H1 (cell line): ENCODE measurements around the gene LIG3. TPM values are rescaled to one million over a fixed set of nuclear protein-coding genes. Genes with fewer than 3 reads are reported as not detected.

ENCODE experiments used
- CBX5 ChIP-seq: fragments of 300-800, 300-1000 bp; sonication (generic); IDR thresholded peaks from 2 replicates; pipeline ENCODE4 v1.7.1; 2016; ENCODE audit warnings: antibody characterized with exemption, low read length, low read depth
- CHD2 ChIP-seq: IDR thresholded peaks from 2 replicates; pipeline ENCODE4 v1.6.1; 2012; ENCODE audit warnings: low read length, improper control_type of control experiment
- JUND ChIP-seq: IDR thresholded peaks from 2 replicates; pipeline ENCODE4 v1.6.1; 2011; ENCODE audit warnings: mild to moderate bottlenecking, improper control_type of control experiment, low read length
- KDM4A ChIP-seq: IDR thresholded peaks from one replicate; pipeline ENCODE4 v1.7.1; 2012; ENCODE audit warnings: low read depth, mild to moderate bottlenecking, moderate library complexity, low read length, inconsistent platforms; ENCODE audit not compliant: severe bottlenecking
- MAX ChIP-seq: IDR thresholded peaks from 2 replicates; pipeline ENCODE4 v1.6.1; 2012; ENCODE audit warnings: inconsistent platforms
- NRF1 ChIP-seq: IDR thresholded peaks from 2 replicates; pipeline ENCODE4 v1.6.1; 2011; ENCODE audit warnings: mild to moderate bottlenecking, low read depth, low read length, improper control_type of control experiment
- PHF8 ChIP-seq: fragments of 200-600 bp; sonication (generic); conservative IDR thresholded peaks from 2 replicates; pipeline ENCODE4 v1.7.1; 2012; ENCODE audit warnings: low read depth, mild to moderate bottlenecking, inconsistent platforms, low read length, moderate library complexity
- POLR2A ChIP-seq, 2 experiments: IDR thresholded peaks; 1 replicate in 1 of 2; 2 replicates in 1 of 2; pipeline ENCODE4 v1.6.1; 2011; ENCODE audit warnings: low read depth in 2 of 2, low read length in 2 of 2, mild to moderate bottlenecking in 2 of 2; ENCODE audit errors: control extremely low read depth in 1 of 2
- RBBP5 ChIP-seq: IDR thresholded peaks from 2 replicates; pipeline ENCODE4 v1.7.1; 2012; ENCODE audit warnings: low read depth, mild to moderate bottlenecking, inconsistent platforms, low read length, moderate library complexity, borderline replicate concordance
- SIN3A ChIP-seq, 2 experiments: IDR thresholded peaks in 1 of 2; conservative IDR thresholded peaks in 1 of 2; 2 replicates each; pipeline ENCODE4 v1.6.1; 2011 to 2012; ENCODE audit warnings: low read length in 2 of 2, improper control_type of control experiment in 1 of 2, low read depth in 1 of 2, mild to moderate bottlenecking in 1 of 2
- SP2 ChIP-seq: IDR thresholded peaks from 2 replicates; pipeline ENCODE4 v1.6.1; 2012; ENCODE audit warnings: mild to moderate bottlenecking, low read length, inconsistent platforms
- SP4 ChIP-seq: IDR thresholded peaks from 2 replicates; pipeline ENCODE4 v1.6.1; 2012; ENCODE audit warnings: low read length, inconsistent platforms
- SRF ChIP-seq: IDR thresholded peaks from 2 replicates; pipeline ENCODE4 v1.6.1; 2011; ENCODE audit warnings: mild to moderate bottlenecking, low read depth, low read length, moderate library complexity
- TAF1 ChIP-seq: IDR thresholded peaks from 2 replicates; pipeline ENCODE4 v1.6.1; 2011; ENCODE audit warnings: mild to moderate bottlenecking, low read depth, low read length
- TAF7 ChIP-seq: optimal IDR thresholded peaks from 2 replicates; pipeline ENCODE3; 2011; ENCODE audit warnings: low read depth, mild to moderate bottlenecking, inconsistent platforms, low read length, moderate library complexity, borderline replicate concordance
- TEAD4 ChIP-seq: IDR thresholded peaks from 2 replicates; pipeline ENCODE4 v1.6.1; 2012; ENCODE audit warnings: low read depth, low read length, inconsistent platforms, mixed read lengths
- polyA plus RNA-seq, 7 experiments: library from polyadenylated mRNA; depleted of rRNA in 3 of 7; stranded (reverse) in 5 of 7; unstranded in 2 of 7; fragments of >200 nt in 5 of 7; fragments of 200-250 nt in 2 of 7; gene quantifications; 1 replicate in 5 of 7; 2 replicates in 1 of 7; 4 replicates in 1 of 7; pipeline versions ENCODE4 v1.2.1 to v1.2.3, GENCODE V29; 2011 to 2013; ENCODE audit warnings: missing spikeins in 2 of 7, mixed read lengths in 2 of 7
- total RNA-seq: library from RNA; stranded (reverse); fragmentation: NEBNext Ultra II Directional; extraction: Animal tissue kit (Norgen Biotek cat#: 25700); gene quantifications from 2 replicates; pipeline ENCODE4 v1.2.1, GENCODE V29; 2021
- TF ChIP-seq, protein P1 (sequence below), 3 experiments: IDR thresholded peaks; 1 replicate in 2 of 3; 2 replicates in 1 of 3; pipeline versions ENCODE4 v1.5.1 to v1.6.1; 2011; ENCODE audit warnings: low read length in 3 of 3, mild to moderate bottlenecking in 3 of 3, inconsistent platforms in 2 of 3, low read depth in 1 of 3, moderate library complexity in 1 of 3; ENCODE audit not compliant: insufficient read depth in 1 of 3; ENCODE audit errors: control extremely low read depth in 1 of 3

The LIG3 gene
- total and polyA plus RNA-seq, 2 of the 8 experiments (the other 6 are each of a cell fraction or from before 2014, with no cell fraction given) = 63.6 to 89.3 TPM

- TF ChIP-seq SIN3A (conservative IDR thresholded peaks at IDR 0.05 in 1 of 2, IDR thresholded peaks at IDR 0.05 in 1 of 2; ENCODE audit: low read depth in 1 of 2, low read length in 2 of 2) (no peak; a peak in 1 of 4 replicates), SRF (no peak), NRF1 (no peak), SP2 (no peak), TAF1 (no peak; the same call in 1 of the 2 replicates), JUND (no peak), PHF8 (peak; percentile 63), KDM4A (peak; percentile 51), CBX5 (no peak), RBBP5 (peak; percentile 24; the same call in 1 of the 2 replicates), SP4 (no peak), MAX (peak; percentile 87), CHD2 (no peak), POLR2A (IDR thresholded peaks at IDR 0.05; ENCODE audit: control extremely low read depth in 1 of 2, low read depth in 2 of 2, low read length in 2 of 2) (peak; percentile 45 to 80), TEAD4 (no peak), TAF7 (peak; percentile 6)
- TF ChIP-seq, protein P1, sequence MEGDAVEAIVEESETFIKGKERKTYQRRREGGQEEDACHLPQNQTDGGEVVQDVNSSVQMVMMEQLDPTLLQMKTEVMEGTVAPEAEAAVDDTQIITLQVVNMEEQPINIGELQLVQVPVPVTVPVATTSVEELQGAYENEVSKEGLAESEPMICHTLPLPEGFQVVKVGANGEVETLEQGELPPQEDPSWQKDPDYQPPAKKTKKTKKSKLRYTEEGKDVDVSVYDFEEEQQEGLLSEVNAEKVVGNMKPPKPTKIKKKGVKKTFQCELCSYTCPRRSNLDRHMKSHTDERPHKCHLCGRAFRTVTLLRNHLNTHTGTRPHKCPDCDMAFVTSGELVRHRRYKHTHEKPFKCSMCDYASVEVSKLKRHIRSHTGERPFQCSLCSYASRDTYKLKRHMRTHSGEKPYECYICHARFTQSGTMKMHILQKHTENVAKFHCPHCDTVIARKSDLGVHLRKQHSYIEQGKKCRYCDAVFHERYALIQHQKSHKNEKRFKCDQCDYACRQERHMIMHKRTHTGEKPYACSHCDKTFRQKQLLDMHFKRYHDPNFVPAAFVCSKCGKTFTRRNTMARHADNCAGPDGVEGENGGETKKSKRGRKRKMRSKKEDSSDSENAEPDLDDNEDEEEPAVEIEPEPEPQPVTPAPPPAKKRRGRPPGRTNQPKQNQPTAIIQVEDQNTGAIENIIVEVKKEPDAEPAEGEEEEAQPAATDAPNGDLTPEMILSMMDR (IDR thresholded peaks at IDR 0.05; ENCODE audit: control extremely low read depth in 1 of 3, insufficient read depth in 1 of 3, low read depth in 1 of 3, low read length in 3 of 3) = peak; percentile 19 to 26 (median 24); a peak in 3 of 4 replicates
These were observed 597 bp downstream of the LIG3 start (continued) for GRCh38 chr17:34980681-34981537.
